ENCODE data around the gene ANXA3. TPM values are rescaled to one million over a fixed set of nuclear protein-coding genes. Genes with fewer than 3 reads are reported as not detected.
A peak's percentile ranks its signal among the peaks of the same experiment; 100 is the strongest.
"Not testable (repeated sequence)": the region's sequence is repeated elsewhere in the genome, so short reads cannot be mapped to it uniquely, and the experiment has no call there.

ANXA3 gene
- total RNA-seq, 1 donor from 2014 or later = 87.2 TPM

GRCh38 chr4:78543424-78544125 is 8.0 kb upstream of the ANXA3 start:
- Mint-ChIP-seq H3K36me3 (peaks cover 26% of the 10 kb centered on the region), H3K9me3 (no peaks in the 10 kb centered on the region), H3K27ac (peak overlapping the region; percentile 67), H3K4me3 (no peak overlapping the region), H3K27me3 (ENCODE audit: low read depth) (no peaks in the 10 kb centered on the region), H3K4me1 (peaks cover 24% of the 10 kb centered on the region)
- no peak for DNase-seq (ENCODE audit: low spot score in 2 of 2, unreplicated experiment in 2 of 2)
- TF ChIP-seq CTCF (IDR thresholded peaks at IDR 0.05; ENCODE audit: unreplicated experiment) = no peak

- TF ChIP-seq CTCF (IDR thresholded peaks at IDR 0.05; ENCODE audit: unreplicated experiment) = no peak
- no peaks in the 10 kb centered on the region for H3K27me3 Mint-ChIP-seq (ENCODE audit: low read depth)
Measured at GRCh38 chr4:78544678-78545077, 6.9 kb upstream of the ANXA3 start.

GRCh38 chr4:78545275-78546246 is 6.0 kb upstream of the ANXA3 start:
- Mint-ChIP-seq H3K4me3 (no peak overlapping the region), H3K4me1 (peaks cover 34% of the 10 kb centered on the region), H3K9me3 (no peaks in the 10 kb centered on the region), H3K36me3 (peaks cover 17% of the 10 kb centered on the region), H3K27me3 (ENCODE audit: low read depth) (no peaks in the 10 kb centered on the region), H3K27ac (peak overlapping the region; percentile 32)
- DNase-seq (ENCODE audit: low spot score in 2 of 2, unreplicated experiment in 2 of 2) = no peak
- no peak for TF ChIP-seq CTCF (IDR thresholded peaks at IDR 0.05; ENCODE audit: unreplicated experiment)

More at GRCh38 chr4:78544678-78545077, 6.9 kb upstream of the ANXA3 start:
- H3K36me3 Mint-ChIP-seq = peaks cover 20% of the 10 kb centered on the region
- peak overlapping the region; percentile 14 for H3K27ac Mint-ChIP-seq
- H3K4me1 Mint-ChIP-seq = peaks cover 26% of the 10 kb centered on the region
- H3K9me3 Mint-ChIP-seq = no peaks in the 10 kb centered on the region
- DNase-seq (ENCODE audit: low spot score in 2 of 2, unreplicated experiment in 2 of 2) = no peak
- H3K4me3 Mint-ChIP-seq = no peak overlapping the region

GRCh38 chr4:78547899-78548298 is 3.7 kb upstream of the ANXA3 start:
- H3K27me3 Mint-ChIP-seq (ENCODE audit: low read depth); H3K27ac Mint-ChIP-seq; H3K4me3 Mint-ChIP-seq; DNase-seq (ENCODE audit: low spot score in 2 of 2, unreplicated experiment in 2 of 2); H3K9me3 Mint-ChIP-seq; H3K36me3 Mint-ChIP-seq: not testable (repeated sequence)
- peaks cover 49% of the 10 kb centered on the region for H3K4me1 Mint-ChIP-seq

GRCh38 chr4:78548889-78549288 is 2.7 kb upstream of the ANXA3 start:
- not testable (repeated sequence) for H3K36me3 Mint-ChIP-seq; H3K27ac Mint-ChIP-seq; H3K9me3 Mint-ChIP-seq; H3K4me3 Mint-ChIP-seq; H3K27me3 Mint-ChIP-seq (ENCODE audit: low read depth); DNase-seq (ENCODE audit: low spot score in 2 of 2, unreplicated experiment in 2 of 2)
- peaks cover 51% of the 10 kb centered on the region for H3K4me1 Mint-ChIP-seq

- no peak for DNase-seq (ENCODE audit: low spot score in 2 of 2, unreplicated experiment in 2 of 2)
- Mint-ChIP-seq H3K4me1 (peaks cover 54% of the 10 kb centered on the region), H3K27me3 (ENCODE audit: low read depth) (peaks cover 4% of the 10 kb centered on the region), H3K9me3 (no peaks in the 10 kb centered on the region), H3K4me3 (peak overlapping the region; percentile 80), H3K27ac (peak overlapping the region; percentile 97), H3K36me3 (peaks cover 17% of the 10 kb centered on the region)
- no peak for TF ChIP-seq CTCF (IDR thresholded peaks at IDR 0.05; ENCODE audit: unreplicated experiment)
Measured at GRCh38 chr4:78552389-78553042, 946 bp downstream of the ANXA3 start.
